Heart left ventricle (tissue), 13 donors: ENCODE results near the gene DBN1.

Source experiments
- POLR2A ChIP-seq, 2 donors: fragments of 450-650 bp; IDR thresholded peaks; one replicate each; pipeline ENCODE4 v1.6.1; 2017; ENCODE audit warnings: antibody characterized with exemption in 2 of 2, mild to moderate bottlenecking in 2 of 2, moderate library complexity in 2 of 2
- TF ChIP-seq, protein P1 (sequence below), 12 donors: fragments of 200-600 bp; sonication (generic) in 4 of 12; IDR thresholded peaks; one replicate each; pipeline versions ENCODE4 v1.5.0 to v1.8.0; 2018 to 2022; ENCODE audit warnings: antibody characterized with exemption in 12 of 12, mild to moderate bottlenecking in 5 of 12
- donor health status: ischemic (EF 13 %, LVEDD 7.1; RV severe dilation, severe dysfunction).
- donor health status: DM: no; HTN: yes; CAD: no.
- donor health status: DM: no; HTN: no; CAD: no.
- donor health status: ischemic (EF 25% LVEDD 6.9; RV normal size, moderate dysfunction).
- donor health status: ischemic (EF 25% LVEDD 5.7; RV mildly dilated, moderate dysfunction).
- donor health status: ischemic (EF 35%, LVEDD 5.7; RV mildly dilated, moderate dysfunction).
- donor health status: nonischemic (EF 11% LVEDD 7.7; RV severe dilation, severe dysfunction).
- donor health status: DM: yes; HTN: yes; CAD: no.
- donor health status: PGD.
- donor health status: ischemic (EF 29% LVEDD 5.4; RV normal size, mild dysfunction).
- donor health status: nonischemic (EF 23%, LVEDD 6.1; RV moderate dilation, normal function).

GRCh38 chr5:177476531-177477233, 3.2 kb upstream of the DBN1 start:
- TF ChIP-seq, protein P1, sequence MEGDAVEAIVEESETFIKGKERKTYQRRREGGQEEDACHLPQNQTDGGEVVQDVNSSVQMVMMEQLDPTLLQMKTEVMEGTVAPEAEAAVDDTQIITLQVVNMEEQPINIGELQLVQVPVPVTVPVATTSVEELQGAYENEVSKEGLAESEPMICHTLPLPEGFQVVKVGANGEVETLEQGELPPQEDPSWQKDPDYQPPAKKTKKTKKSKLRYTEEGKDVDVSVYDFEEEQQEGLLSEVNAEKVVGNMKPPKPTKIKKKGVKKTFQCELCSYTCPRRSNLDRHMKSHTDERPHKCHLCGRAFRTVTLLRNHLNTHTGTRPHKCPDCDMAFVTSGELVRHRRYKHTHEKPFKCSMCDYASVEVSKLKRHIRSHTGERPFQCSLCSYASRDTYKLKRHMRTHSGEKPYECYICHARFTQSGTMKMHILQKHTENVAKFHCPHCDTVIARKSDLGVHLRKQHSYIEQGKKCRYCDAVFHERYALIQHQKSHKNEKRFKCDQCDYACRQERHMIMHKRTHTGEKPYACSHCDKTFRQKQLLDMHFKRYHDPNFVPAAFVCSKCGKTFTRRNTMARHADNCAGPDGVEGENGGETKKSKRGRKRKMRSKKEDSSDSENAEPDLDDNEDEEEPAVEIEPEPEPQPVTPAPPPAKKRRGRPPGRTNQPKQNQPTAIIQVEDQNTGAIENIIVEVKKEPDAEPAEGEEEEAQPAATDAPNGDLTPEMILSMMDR (IDR thresholded peaks at IDR 0.05), result no peak
- TF ChIP-seq POLR2A (IDR thresholded peaks at IDR 0.05), result no peak
